Loucy (cell line): ENCODE data around the gene TMEM167B.

Source experiments
- H2AFZ ChIP-seq: fragments of 200-600 bp; sonication (generic); 2 replicates; pipeline ENCODE4 v1.6.0; 2016; ENCODE audit warnings: antibody characterized with exemption, mild to moderate bottlenecking, low read length, moderate library complexity
- H3F3A ChIP-seq: fragments of 200-600 bp; 2 replicates; pipeline ENCODE4 v1.6.0; 2016; ENCODE audit warnings: antibody characterized with exemption, low read depth, mild to moderate bottlenecking
- H3K27me3 ChIP-seq: fragments of 200-600 bp; sonication (generic); 2 replicates; pipeline ENCODE4 v1.6.1; 2014; ENCODE audit warnings: low read length, mild to moderate bottlenecking; ENCODE audit not compliant: insufficient read depth, poor library complexity, severe bottlenecking
- H3K36me3 ChIP-seq: fragments of 200-600 bp; sonication (generic); 2 replicates; pipeline ENCODE4 v1.6.1; 2016; ENCODE audit warnings: low read length; ENCODE audit not compliant: insufficient read depth
- H3K4me1 ChIP-seq: fragments of 200-600 bp; sonication (generic); 2 replicates; pipeline ENCODE4 v1.5.1; 2014; ENCODE audit warnings: low read length, mild to moderate bottlenecking; ENCODE audit not compliant: insufficient read depth, poor library complexity, severe bottlenecking
- H3K4me2 ChIP-seq: fragments of 200-600 bp; sonication (generic); 2 replicates; pipeline ENCODE4 v1.6.0; 2014; ENCODE audit warnings: antibody characterized with exemption, low read length, low read depth, mild to moderate bottlenecking; ENCODE audit not compliant: poor library complexity, severe bottlenecking
- H3K4me3 ChIP-seq: fragments of 200-600 bp; sonication (generic); 2 replicates; pipeline ENCODE4 v1.5.1; 2014; ENCODE audit warnings: low read length, mild to moderate bottlenecking, mixed read lengths; ENCODE audit not compliant: poor library complexity, severe bottlenecking
- H3K79me2 ChIP-seq: fragments of 200-600 bp; sonication (generic); 2 replicates; pipeline ENCODE4 v1.6.1; 2014; ENCODE audit warnings: low read length; ENCODE audit not compliant: insufficient read depth
- H3K9ac ChIP-seq: fragments of 200-600 bp; sonication (generic); 2 replicates; pipeline ENCODE4 v1.6.0; 2014; ENCODE audit warnings: mild to moderate bottlenecking, low read depth, low read length, moderate library complexity; ENCODE audit not compliant: poor library complexity, severe bottlenecking
- H3K9me2 ChIP-seq: fragments of 200-600 bp; sonication (generic); replicated peaks from 2 replicates; pipeline ENCODE4 v1.6.1; 2016; ENCODE audit warnings: low read depth, low read length, mixed read lengths
- H3K9me3 ChIP-seq: fragments of 200-600 bp; sonication (generic); 2 replicates; pipeline ENCODE4 v1.6.1; 2014; ENCODE audit warnings: mild to moderate bottlenecking, antibody characterized with exemption, low read length, low read depth; ENCODE audit not compliant: insufficient read depth
- H4K20me1 ChIP-seq: fragments of 200-600 bp; sonication (generic); 2 replicates; pipeline ENCODE4 v1.6.0; 2014; ENCODE audit warnings: antibody characterized with exemption, low read length, mild to moderate bottlenecking; ENCODE audit not compliant: insufficient read depth, poor library complexity, severe bottlenecking
- CTCF ChIP-seq: fragments of 200-600 bp; sonication (generic); conservative IDR thresholded peaks from 2 replicates; pipeline ENCODE4 v1.5.1; 2014; ENCODE audit warnings: mild to moderate bottlenecking, antibody characterized with exemption, low read length
- EZH2phosphoT487 ChIP-seq: fragments of 200-600 bp; IDR thresholded peaks from 2 replicates; pipeline ENCODE4 v1.6.1; 2018; ENCODE audit warnings: antibody characterized with exemption, mild to moderate bottlenecking, moderate library complexity, borderline replicate concordance

The TMEM167B gene

GRCh38 chr1:109090196-109091077, at the start of gene TMEM167B:
Gene TMEM167B (plus strand): TSS chr1:109090764. CDS start chr1:109090873, 109 bp downstream.
- Histone ChIP-seq H3K79me2 (peaks cover 32% of the 10 kb centered on the region), H3K36me3 (peaks cover 5% of the 10 kb centered on the region; the same call in 1 of the 2 replicates), H3K9ac (peak within 1 kb of the TSS; percentile 80), H3K4me3 (peak within 1 kb of the TSS; percentile 88), H2AFZ (peak within 1 kb of the TSS; percentile 98), H4K20me1 (peaks cover 11% of the 10 kb centered on the region), H3F3A (no peaks in the 10 kb centered on the region), H3K4me1 (peaks cover 23% of the 10 kb centered on the region), H3K4me2 (peak within 1 kb of the TSS; percentile 93), H3K27me3 (no peaks in the 10 kb centered on the region), H3K9me2 (no peaks in the 10 kb centered on the region), H3K9me3 (no peaks in the 10 kb centered on the region)
- TF ChIP-seq CTCF: no peak
- TF ChIP-seq EZH2phosphoT487: no peak

- Histone ChIP-seq H3K36me3 (no peaks in the 10 kb centered on the region), H4K20me1 (peaks cover 3% of the 10 kb centered on the region), H3K9me2 (no peaks in the 10 kb centered on the region), H3F3A (no peaks in the 10 kb centered on the region), H3K4me2 (peak overlapping the region; percentile 92), H2AFZ (peak overlapping the region; percentile 87), H3K9me3 (no peaks in the 10 kb centered on the region), H3K4me3 (peak overlapping the region; percentile 91), H3K9ac (peak overlapping the region; percentile 78), H3K27me3 (no peaks in the 10 kb centered on the region), H3K79me2 (peaks cover 20% of the 10 kb centered on the region), H3K4me1 (peaks cover 18% of the 10 kb centered on the region)
- TF ChIP-seq EZH2phosphoT487 (no peak), CTCF (no peak)
Observed at GRCh38 chr1:109040989-109041620, 49.5 kb upstream of the TMEM167B start.

- Histone ChIP-seq H4K20me1 (peaks cover 3% of the 10 kb centered on the region), H3K79me2 (peaks cover 17% of the 10 kb centered on the region), H3K4me2 (peak within 1 kb of the TSS; percentile 96)
Observed at GRCh38 chr1:109041621-109042468, 48.7 kb upstream of the TMEM167B start, which contains the start of gene WDR47. Gene WDR47 (minus strand): TSS chr1:109042102. CDS start chr1:109023512, 18,590 bp downstream.

More at GRCh38 chr1:109041621-109042468, 48.7 kb upstream of the TMEM167B start, which contains the start of gene WDR47:
- H3K36me3 ChIP-seq: no peaks in the 10 kb centered on the region
- H3K9me2 ChIP-seq: no peaks in the 10 kb centered on the region
- peak within 1 kb of the TSS; percentile 78 for H3K9ac ChIP-seq
- H3K4me1 ChIP-seq: peaks cover 18% of the 10 kb centered on the region
- H3F3A ChIP-seq: no peaks in the 10 kb centered on the region
- H3K9me3 ChIP-seq: no peaks in the 10 kb centered on the region
- H2AFZ ChIP-seq: peak within 1 kb of the TSS; percentile 100
- TF ChIP-seq CTCF (no peak), EZH2phosphoT487 (no peak)
- H3K27me3 ChIP-seq: no peaks in the 10 kb centered on the region
- peak within 1 kb of the TSS; percentile 91 for H3K4me3 ChIP-seq
